ENCODE results near the gene CASP5.
"Not testable (repeated sequence)": the region's sequence is repeated elsewhere in the genome, so short reads cannot be mapped to it uniquely, and the experiment has no call there.

Gene CASP5

GRCh38 chr11:105023003-105023402 is at the start of gene CASP5:
TSS of gene CASP5 (minus strand) at chr11:105023168. CDS start at chr11:105023136, 32 bp downstream.
- DNase-seq (ENCODE audit: low read depth), result no peak

DNA sequence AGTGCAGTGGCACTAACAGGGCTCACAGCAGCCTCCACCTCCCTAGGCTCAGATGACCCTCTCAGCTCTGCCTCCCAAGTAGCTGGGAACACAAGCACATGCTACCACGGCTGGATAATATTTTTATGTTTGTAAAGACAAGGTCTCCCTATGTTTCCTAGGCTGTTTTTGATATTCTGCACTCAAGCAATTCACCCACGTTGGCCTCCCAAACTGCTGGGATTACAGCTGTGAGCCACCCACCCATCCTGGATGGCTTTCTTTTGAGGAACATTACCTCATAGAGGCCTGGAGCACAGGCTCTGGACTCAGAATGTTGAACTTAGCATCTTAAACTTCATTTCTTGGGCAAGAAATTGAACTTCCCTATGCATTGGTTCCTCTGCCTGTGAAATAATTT is 49.1 kb upstream of the CASP5 start:
- DNase-seq (ENCODE audit: low read depth), result not testable (repeated sequence)

GRCh38 chr11:105071089-105071732 is 48.2 kb upstream of the CASP5 start:
- no peak for DNase-seq (ENCODE audit: low read depth)

GRCh38 chr11:105070306-105070705 is 47.3 kb upstream of the CASP5 start:
- no peak for DNase-seq (ENCODE audit: low read depth)

- DNase-seq (ENCODE audit: low read depth), result not testable (repeated sequence)
Observed at GRCh38 chr11:105069749-105070148, 46.8 kb upstream of the CASP5 start.

- DNase-seq (ENCODE audit: low read depth), result not testable (repeated sequence)
Observed at GRCh38 chr11:105063245-105063941, 40.4 kb upstream of the CASP5 start.

- no peak for DNase-seq (ENCODE audit: low read depth)
Observed at GRCh38 chr11:105057432-105057831, 34.5 kb upstream of the CASP5 start.

- DNase-seq (ENCODE audit: low read depth), result no peak
Observed at GRCh38 chr11:105056446-105056845, 33.5 kb upstream of the CASP5 start.

DNA sequence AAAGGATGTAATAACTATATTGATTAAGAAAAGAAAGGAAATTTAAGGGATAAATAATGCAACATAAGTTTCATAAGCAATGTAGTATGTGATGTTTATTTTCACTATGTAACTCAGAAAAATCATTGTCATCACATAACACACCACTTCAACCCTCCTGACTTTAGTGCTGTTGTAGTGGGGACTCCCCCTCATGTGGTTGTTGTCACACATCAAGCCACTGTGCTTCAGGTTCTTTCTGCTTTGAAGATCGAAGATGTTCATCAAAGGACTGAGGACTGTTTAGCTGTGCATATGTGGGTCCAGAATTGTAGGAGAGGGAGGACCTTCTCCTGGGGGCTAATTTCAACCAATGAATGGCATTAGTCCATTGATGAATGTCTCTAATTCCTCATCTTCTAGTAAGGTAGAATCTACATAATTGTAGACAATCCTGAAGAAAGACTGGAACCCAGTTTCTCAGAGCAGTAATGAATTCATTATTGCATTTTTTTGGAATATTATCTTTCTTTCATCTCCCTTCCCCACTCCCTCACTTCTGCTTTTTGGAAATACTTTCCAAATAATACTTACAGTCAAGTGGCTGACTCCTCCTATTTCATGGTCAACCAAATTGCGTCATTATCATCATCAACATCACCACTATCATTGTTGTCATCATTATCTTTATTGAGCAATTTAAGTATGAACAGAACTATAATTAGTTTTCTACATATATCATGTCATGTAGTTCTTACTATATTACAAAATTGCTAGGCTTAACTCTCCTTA is 31.9 kb upstream of the CASP5 start:
- DNase-seq (ENCODE audit: low read depth), result no peak

GRCh38 chr11:105052487-105052886 is 29.5 kb upstream of the CASP5 start:
- DNase-seq (ENCODE audit: low read depth), result no peak

DNA sequence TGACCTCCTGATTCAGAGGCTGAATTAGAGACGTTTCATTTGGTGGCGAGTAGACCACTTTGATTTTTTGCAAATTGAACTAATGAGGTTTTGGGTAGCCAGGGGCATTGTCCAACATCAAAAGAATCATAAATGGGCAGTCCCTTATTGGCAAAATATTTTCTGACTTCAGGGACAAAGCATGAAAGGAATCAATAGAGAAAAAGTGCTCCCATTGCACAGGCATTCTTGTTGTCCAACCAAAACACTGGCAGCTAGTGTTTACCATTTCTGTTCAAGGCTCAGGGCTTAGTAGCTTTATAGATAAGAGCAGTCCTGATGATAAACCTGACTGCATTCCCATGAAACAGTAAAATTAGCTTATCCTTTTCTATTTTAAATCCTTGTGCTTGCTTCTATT is 28.6 kb upstream of the CASP5 start:
- no peak for DNase-seq (ENCODE audit: low read depth)

DNA sequence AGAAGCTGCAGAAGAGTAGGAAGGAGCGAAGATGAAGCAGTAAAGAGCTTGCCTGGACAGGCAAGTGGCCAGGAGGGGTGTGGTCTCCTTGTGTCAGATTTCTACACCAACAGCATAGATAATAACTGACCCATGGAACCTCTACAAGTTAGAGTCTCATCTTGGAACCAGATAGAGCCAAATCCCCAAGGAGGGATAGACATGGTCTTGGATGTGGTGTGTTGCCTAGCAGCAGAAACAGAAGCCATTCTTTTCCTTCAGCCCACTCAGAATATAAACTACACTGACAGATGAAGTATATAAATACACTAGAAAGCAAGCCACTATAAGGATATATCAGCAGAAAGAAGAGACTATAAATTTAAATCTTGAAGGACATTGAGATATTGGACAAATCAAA is 26.5 kb upstream of the CASP5 start:
- DNase-seq (ENCODE audit: low read depth), result no peak

GRCh38 chr11:105046898-105047579 is 24.1 kb upstream of the CASP5 start:
- DNase-seq (ENCODE audit: low read depth), result no peak

DNA sequence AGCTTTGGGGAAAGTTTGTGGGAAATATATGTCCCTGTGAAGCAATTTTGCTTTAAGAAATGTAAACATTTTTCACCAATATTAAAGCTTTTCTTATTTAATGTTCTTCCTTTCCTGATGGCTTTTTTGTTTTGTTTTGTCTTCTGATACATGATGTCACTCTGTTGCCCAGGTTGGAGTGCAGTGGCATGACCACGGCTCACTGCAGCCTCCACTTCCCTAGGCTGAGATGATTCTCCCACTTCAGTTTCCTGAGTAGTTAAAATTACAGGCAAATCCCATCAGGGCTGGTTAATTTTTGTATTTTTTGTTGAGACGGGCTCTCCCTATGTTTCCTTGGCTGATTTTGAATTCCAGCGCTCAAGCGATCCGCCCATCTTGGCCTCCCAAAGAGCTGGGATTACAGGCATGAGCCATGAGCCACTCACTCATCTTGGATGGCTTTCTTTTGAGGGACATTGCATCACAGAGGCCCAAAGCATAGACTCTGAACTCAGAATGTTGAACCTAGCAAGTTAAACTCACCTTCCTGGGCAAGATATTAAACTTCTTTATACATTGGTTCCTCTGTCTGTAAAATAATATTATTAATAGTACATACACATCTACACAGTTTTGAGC is 22.8 kb upstream of the CASP5 start:
- DNase-seq (ENCODE audit: low read depth), result no peak

GRCh38 chr11:105044557-105045524 is 21.9 kb upstream of the CASP5 start, which contains the start of gene CARD16:
TSS of gene CARD16 (minus strand) at chr11:105045335. CDS start at chr11:105045297, 38 bp downstream.
- peak; percentile 6 for DNase-seq (ENCODE audit: low read depth)

GRCh38 chr11:105042178-105042577 is 19.2 kb upstream of the CASP5 start:
- no peak for DNase-seq (ENCODE audit: low read depth)

- DNase-seq (ENCODE audit: low read depth), result no peak
Observed at GRCh38 chr11:105040703-105041102, 17.7 kb upstream of the CASP5 start.

DNA sequence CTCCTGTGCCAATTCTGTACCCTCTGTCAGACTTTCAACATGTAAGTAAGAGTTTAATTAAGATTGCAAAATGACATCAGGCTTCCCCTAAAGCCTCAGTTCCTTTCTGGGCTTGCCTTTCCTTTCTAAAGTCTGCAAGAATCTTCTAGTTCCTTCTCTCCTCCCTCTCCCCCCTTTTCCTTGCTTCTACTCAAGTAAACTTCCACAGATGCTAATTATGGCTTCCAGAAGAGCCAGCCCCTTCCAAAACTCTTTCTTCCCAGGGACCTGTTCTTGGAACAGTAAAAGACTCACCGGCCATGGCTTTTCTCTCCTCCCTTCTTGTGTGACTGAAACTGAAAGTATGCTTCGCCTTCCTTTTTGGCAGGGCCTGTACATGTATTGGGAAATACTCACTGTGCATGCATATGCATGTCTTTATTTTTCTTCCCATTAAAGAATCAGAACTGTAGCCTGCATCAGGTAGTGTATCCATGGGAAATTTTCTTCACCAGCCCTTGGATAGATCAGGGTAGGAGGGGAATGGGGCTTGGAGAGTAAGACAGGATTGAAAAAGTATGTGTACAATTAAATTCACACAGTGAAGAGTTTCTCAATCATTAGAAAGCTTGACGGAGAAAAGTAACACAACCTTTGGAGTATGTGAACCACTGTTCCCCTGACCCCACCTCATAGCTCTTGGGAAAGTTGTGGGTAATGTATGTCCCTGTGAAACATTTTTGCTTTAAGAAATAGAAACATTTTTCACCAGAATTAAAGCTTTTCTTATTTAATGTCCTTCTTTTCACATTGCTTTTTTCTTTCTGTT is 12.0 kb upstream of the CASP5 start, which contains the start of gene CASP1:
Gene CASP1 (minus strand): TSS at position 332 of the 808 bp plus-strand sequence. CDS start 31 bp downstream, at position 301.
- no peak for DNase-seq (ENCODE audit: low read depth)

DNA sequence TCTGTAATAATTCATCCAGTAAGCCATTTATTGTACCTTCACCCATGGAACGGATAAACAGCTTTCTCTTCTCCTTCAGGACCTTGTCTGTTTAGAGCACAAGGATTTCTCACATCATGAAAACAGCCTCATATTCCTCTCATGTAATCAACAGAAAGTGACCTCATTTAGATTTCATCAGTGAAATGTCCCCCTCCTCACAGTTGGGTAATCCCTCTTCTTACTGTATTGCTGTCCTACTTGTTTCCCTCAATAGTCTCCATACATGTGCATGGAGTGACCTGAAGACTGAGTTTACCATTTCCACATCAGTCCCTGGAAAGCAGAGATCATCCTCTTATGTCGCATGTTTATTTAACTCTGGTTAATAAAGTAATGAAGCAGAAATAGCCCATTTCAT is 11.4 kb upstream of the CASP5 start:
- DNase-seq (ENCODE audit: low read depth), result not testable (repeated sequence)

- no peak for DNase-seq (ENCODE audit: low read depth)
Observed at GRCh38 chr11:105033781-105034180, 10.8 kb upstream of the CASP5 start.

Data from activated T-helper 1 cell treated with Interleukin-2 at 50 U/mL for 16 hours (primary cell).